Endothelial cell (in vitro differentiated cells): ENCODE results near the gene NRCAM. TPM values are rescaled to one million over a fixed set of nuclear protein-coding genes. Genes with fewer than 3 reads are reported as not detected.

Source experiments
- DNase-seq: peaks from one replicate; pipeline ENCODE4 v3.0.0; 2021; ENCODE audit warnings: low spot score
- H3K27ac Mint-ChIP-seq: one replicate; pipeline ENCODE4 v1.8.0; 2021; ENCODE audit warnings: mixed read lengths, inconsistent platforms; ENCODE audit not compliant: unreplicated experiment
- H3K27me3 Mint-ChIP-seq: one replicate; pipeline ENCODE4 v1.8.0; 2021; ENCODE audit warnings: mild to moderate bottlenecking, moderate library complexity, mixed read lengths, inconsistent platforms; ENCODE audit not compliant: unreplicated experiment
- H3K36me3 Mint-ChIP-seq: one replicate; pipeline ENCODE4 v1.8.0; 2021; ENCODE audit warnings: mild to moderate bottlenecking, low read depth, mixed read lengths, inconsistent platforms; ENCODE audit not compliant: unreplicated experiment
- H3K4me1 Mint-ChIP-seq: one replicate; pipeline ENCODE4 v1.8.0; 2021; ENCODE audit warnings: mild to moderate bottlenecking, mixed read lengths, inconsistent platforms; ENCODE audit not compliant: unreplicated experiment
- H3K4me3 Mint-ChIP-seq: one replicate; pipeline ENCODE4 v1.8.0; 2021; ENCODE audit warnings: mild to moderate bottlenecking, mixed read lengths, inconsistent platforms; ENCODE audit not compliant: unreplicated experiment
- H3K9me3 Mint-ChIP-seq: one replicate; pipeline ENCODE4 v1.8.0; 2021; ENCODE audit warnings: mixed read lengths, inconsistent platforms; ENCODE audit not compliant: unreplicated experiment
- CTCF ChIP-seq: fragments of 200-600 bp; sonication (generic); IDR thresholded peaks from one replicate; pipeline ENCODE4 v1.5.0; 2021; ENCODE audit warnings: antibody characterized with exemption; ENCODE audit not compliant: unreplicated experiment
- total RNA-seq: library from RNA; stranded (reverse); fragmentation: NEBNext Ultra II Directional; extraction: Animal tissue kit (Norgen Biotek cat#: 25700); gene quantifications from one replicate; pipeline ENCODE4 v1.2.1, GENCODE V29; 2021; ENCODE audit not compliant: unreplicated experiment

The NRCAM gene
- total RNA-seq, 1 donor from 2014 or later: 2.2 TPM

- no peak overlapping the region for H3K27ac Mint-ChIP-seq
- DNase-seq: no peak
- no peaks in the 10 kb centered on the region for H3K36me3 Mint-ChIP-seq
- peaks cover 5% of the 10 kb centered on the region for H3K9me3 Mint-ChIP-seq
- peaks cover 2% of the 10 kb centered on the region for H3K27me3 Mint-ChIP-seq
- no peak overlapping the region for H3K4me3 Mint-ChIP-seq
- no peaks in the 10 kb centered on the region for H3K4me1 Mint-ChIP-seq
- no peak for TF ChIP-seq CTCF
Observed at GRCh38 chr7:108211382-108212201, 244.6 kb downstream of the NRCAM start.

GRCh38 chr7:108210796-108211195 lies 245.4 kb downstream of the NRCAM start:
- no peaks in the 10 kb centered on the region for H3K4me1 Mint-ChIP-seq
- TF ChIP-seq CTCF: no peak
- peaks cover 2% of the 10 kb centered on the region for H3K27me3 Mint-ChIP-seq
- H3K4me3 Mint-ChIP-seq: no peak overlapping the region
- no peaks in the 10 kb centered on the region for H3K36me3 Mint-ChIP-seq
- no peak overlapping the region for H3K27ac Mint-ChIP-seq
- H3K9me3 Mint-ChIP-seq: peaks cover 5% of the 10 kb centered on the region
- no peak for DNase-seq

- no peak for TF ChIP-seq CTCF
- Mint-ChIP-seq H3K27ac (no peak overlapping the region), H3K36me3 (no peaks in the 10 kb centered on the region), H3K27me3 (no peaks in the 10 kb centered on the region), H3K4me1 (peaks cover 8% of the 10 kb centered on the region), H3K9me3 (no peaks in the 10 kb centered on the region), H3K4me3 (no peak overlapping the region)
- DNase-seq: no peak
Observed at GRCh38 chr7:108205311-108205710, 250.9 kb downstream of the NRCAM start.

- peaks cover 8% of the 10 kb centered on the region for H3K4me1 Mint-ChIP-seq
- no peak overlapping the region for H3K27ac Mint-ChIP-seq
- H3K9me3 Mint-ChIP-seq: no peaks in the 10 kb centered on the region
- H3K27me3 Mint-ChIP-seq: no peaks in the 10 kb centered on the region
- TF ChIP-seq CTCF: no peak
- H3K36me3 Mint-ChIP-seq: no peaks in the 10 kb centered on the region
- no peak for DNase-seq
- H3K4me3 Mint-ChIP-seq: no peak overlapping the region
Observed at GRCh38 chr7:108204281-108204796, 251.9 kb downstream of the NRCAM start.

- Mint-ChIP-seq H3K4me1 (peaks cover 8% of the 10 kb centered on the region), H3K4me3 (no peak overlapping the region), H3K36me3 (no peaks in the 10 kb centered on the region), H3K27me3 (no peaks in the 10 kb centered on the region), H3K27ac (no peak overlapping the region), H3K9me3 (no peaks in the 10 kb centered on the region)
- no peak for DNase-seq
- TF ChIP-seq CTCF: no peak
Observed at GRCh38 chr7:108203537-108203936, 252.7 kb downstream of the NRCAM start.
